ENCODE results near the gene SGMS1.
"Not testable (repeated sequence)": the region's sequence is repeated elsewhere in the genome, so short reads cannot be mapped to it uniquely, and the experiment has no call there.

Gene SGMS1

GRCh38 chr10:50281210-50281966 lies 342.4 kb downstream of the SGMS1 start:
- no peak for FAIRE-seq

GRCh38 chr10:50280049-50280841 lies 343.5 kb downstream of the SGMS1 start:
- FAIRE-seq, result no peak

DNA sequence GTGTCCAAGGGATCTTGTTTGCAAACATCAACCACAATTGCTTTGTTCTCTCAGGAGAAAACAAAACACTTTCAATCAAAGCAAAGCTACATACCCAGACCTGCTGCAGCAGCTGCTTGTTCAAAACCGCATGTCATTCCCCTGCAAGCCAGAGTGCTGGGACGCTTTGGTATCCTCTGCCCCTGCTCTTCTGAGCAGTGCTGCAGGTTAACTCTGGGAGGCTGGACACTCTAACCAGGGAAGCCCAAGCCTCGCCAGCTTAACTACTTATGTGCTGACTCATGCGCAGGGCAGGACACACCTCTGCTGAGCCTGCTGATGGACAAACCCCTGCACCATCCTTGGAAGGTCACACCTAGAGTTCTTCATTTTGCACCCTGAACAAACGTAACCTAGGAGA lies 344.3 kb downstream of the SGMS1 start:
- no peak for FAIRE-seq

DNA sequence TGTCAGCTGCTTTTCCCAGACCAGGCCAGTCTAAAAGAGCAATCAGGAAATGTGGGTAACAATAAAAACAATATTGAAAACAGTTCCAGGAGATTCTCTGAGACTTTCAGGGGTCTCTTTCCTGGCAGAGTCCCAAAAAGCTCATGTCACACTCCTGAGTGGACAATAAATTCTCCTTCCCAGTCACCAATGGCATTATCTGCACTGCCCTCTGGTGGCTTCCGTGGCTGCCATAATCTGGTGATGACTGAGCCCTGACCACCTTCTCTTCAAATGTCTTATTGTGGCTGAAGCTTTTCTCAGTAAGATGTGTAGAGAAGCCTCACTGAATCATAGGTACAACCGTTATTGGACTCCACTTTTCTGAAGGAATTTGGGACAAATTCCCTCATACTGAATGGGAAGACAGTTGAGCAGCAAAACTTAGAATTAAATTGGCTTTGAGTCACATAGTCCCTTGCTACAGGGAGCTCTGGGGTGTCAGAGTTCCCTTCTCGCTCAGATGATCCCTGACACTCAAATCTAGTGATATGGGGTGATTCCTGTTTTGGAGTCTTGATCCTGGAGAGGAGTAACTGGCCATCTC lies 348.0 kb downstream of the SGMS1 start:
- FAIRE-seq, result no peak

DNA sequence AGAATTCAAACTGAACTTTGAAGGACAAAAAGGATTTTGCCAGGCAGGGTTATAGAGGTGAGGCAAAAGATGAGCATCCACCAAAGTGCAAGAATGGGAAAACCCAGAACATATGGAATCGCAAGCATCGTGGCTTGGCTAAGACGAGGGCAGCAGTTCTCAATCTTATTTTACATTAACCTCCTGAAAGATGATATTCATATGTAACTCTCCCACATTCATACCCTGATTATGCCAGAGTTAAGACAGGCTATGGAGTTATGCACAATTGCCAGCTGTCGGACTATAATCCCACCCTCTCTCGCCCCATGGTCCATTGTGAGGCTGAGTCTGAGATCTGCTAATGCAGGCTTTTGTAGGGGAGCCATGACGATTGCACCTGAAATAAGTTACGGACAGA lies 351.2 kb downstream of the SGMS1 start:
- FAIRE-seq, result no peak

GRCh38 chr10:50271564-50272250 lies 352.0 kb downstream of the SGMS1 start:
- FAIRE-seq, result no peak

GRCh38 chr10:50267877-50268276 lies 355.9 kb downstream of the SGMS1 start:
- FAIRE-seq, result not testable (repeated sequence)

GRCh38 chr10:50262625-50263024 lies 361.1 kb downstream of the SGMS1 start:
- not testable (repeated sequence) for FAIRE-seq

DNA sequence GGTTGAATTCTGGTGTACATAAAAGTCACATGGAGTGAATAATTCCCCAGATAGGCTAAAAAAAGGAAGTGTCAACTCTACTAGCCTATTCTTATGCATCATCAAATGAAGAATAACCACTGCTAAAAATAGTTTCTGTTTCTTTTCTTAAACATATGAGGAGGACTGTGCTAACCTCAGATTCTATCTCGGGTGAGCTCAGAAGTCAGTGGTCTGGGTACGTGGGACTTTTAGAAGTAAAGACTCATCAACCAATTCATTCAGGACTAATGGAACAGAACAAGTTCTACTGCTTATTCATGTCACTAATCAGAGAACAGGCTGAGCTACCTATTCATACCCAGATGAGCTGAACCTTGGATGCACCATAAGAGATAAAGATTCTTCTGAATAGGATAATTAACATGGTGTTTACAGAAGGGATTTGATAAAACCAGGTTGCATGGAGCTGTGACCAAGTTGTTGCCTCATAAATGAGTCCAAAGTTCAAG lies 362.9 kb downstream of the SGMS1 start:
- no peak for FAIRE-seq
